ENCODE results near the gene SLC4A1.

Gene SLC4A1

DNA sequence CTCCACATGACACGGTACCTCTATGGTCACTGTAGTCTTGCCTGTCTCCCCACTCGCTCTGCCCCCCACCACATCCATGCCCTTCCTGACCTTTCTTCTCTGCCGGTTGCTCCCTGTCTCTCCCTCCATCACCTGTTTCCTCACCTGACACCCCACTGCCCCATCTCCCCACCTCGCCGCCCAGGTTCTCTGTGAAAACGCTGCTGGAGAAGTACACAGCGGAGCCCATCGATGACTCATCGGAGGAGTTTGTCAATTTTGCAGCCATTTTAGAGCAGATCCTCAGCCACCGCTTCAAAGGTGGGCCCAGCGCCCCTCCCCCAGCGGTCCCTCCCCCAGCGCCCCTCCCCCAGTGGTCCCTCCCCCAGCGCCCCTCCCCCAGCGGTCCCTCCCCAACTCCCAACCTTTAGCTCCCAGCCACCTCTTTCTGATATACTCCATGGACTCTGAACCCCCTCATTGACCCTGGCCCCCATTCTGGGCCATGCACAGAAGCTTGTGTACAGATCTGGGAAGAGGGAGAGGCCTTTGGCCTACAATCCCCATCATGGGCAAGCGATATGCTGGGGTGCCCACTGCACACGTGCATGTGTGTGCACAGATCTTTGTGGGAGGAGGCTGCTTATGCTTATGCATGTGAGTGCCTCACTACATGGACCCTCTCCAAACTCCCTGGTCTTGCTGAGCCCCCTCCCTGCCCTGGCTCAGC, 44.6 kb upstream of the SLC4A1 start:
- H3K4me3 ChIP-seq (ENCODE audit: low read depth, low read length), result no peak overlapping the region
- TF ChIP-seq CTCF (IDR thresholded peaks at IDR 0.05; ENCODE audit: low read depth, low read length, missing control alignments), result no peak
- no peak for DNase-seq (ENCODE audit: low read depth)

- no peak for TF ChIP-seq CTCF (IDR thresholded peaks at IDR 0.05; ENCODE audit: low read depth, low read length, missing control alignments)
- no peak for DNase-seq (ENCODE audit: low read depth)
These were observed 43.7 kb upstream of the SLC4A1 start for GRCh38 chr17:44311562-44312181.

DNA sequence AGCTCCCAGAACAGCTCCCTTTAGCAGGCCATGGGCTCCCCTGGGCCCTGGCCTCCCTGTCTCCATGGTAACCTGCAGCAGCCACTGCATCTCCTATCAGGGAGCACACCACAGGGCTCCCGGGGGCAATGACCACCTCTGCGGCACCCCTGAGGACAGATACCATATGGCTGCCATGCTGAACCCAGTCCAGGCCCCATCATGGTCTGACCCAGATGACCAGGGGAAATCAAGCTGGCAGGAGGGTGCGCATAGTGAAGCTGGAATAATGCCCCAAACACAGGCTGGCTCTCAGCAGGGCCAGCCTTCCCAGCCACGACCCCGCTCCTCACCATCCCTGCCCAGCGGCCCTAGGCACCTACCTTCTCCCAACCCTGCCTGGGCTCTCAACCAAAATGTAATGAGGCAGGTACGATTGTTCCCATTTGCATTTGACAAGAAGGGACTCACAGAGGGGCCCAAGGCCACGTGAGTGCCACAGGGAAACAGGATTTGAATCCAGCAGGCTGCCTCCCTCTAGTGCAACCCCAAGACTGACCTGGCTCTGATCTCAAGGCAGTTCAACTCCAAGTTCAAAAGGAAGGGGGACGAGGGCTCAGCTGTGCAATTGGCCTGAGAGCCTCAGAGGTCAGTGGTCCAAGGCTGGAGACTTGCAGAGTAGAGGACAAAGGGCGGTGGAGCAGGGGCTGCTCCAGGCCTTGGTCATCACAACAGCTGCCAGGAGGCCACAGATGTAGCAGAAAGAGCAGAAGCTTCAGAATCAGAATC, 42.9 kb upstream of the SLC4A1 start:
- no peak overlapping the region for H3K4me3 ChIP-seq (ENCODE audit: low read depth, low read length)
- TF ChIP-seq CTCF (IDR thresholded peaks at IDR 0.05; ENCODE audit: low read depth, low read length, missing control alignments), result no peak
- no peak for DNase-seq (ENCODE audit: low read depth)

More at GRCh38 chr17:44311562-44312181, 43.7 kb upstream of the SLC4A1 start:
- H3K4me3 ChIP-seq (ENCODE audit: low read depth, low read length), result no peak overlapping the region

- H3K4me3 ChIP-seq (ENCODE audit: low read depth, low read length), result no peak overlapping the region
- DNase-seq (ENCODE audit: low read depth), result no peak
- TF ChIP-seq CTCF (IDR thresholded peaks at IDR 0.05; ENCODE audit: low read depth, low read length, missing control alignments), result no peak
These were observed 42.3 kb upstream of the SLC4A1 start for GRCh38 chr17:44310188-44310587.

DNA sequence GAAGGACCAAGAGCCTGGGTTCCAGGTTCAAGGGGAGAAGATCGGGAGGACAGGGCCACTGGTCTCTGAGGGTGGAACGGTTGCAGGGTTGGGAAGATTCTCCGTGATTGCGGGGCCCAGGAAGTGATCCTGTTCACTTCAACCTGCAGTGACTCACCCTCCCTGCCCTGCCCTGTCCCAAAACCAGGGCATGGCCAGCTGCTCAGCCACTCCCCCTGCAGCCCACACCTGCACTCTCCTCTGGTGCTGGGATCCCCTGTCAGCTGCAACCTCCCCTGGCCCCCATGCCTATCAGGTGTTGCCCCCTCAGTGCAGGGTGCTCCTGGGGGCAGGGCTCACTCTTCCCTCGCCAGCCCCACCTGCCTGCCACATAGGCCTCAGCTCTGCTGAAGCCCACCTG, 41.5 kb upstream of the SLC4A1 start:
- DNase-seq (ENCODE audit: low read depth), result no peak
- no peak for TF ChIP-seq CTCF (IDR thresholded peaks at IDR 0.05; ENCODE audit: low read depth, low read length, missing control alignments)
- no peak overlapping the region for H3K4me3 ChIP-seq (ENCODE audit: low read depth, low read length)

GRCh38 chr17:44308865-44309264, 40.9 kb upstream of the SLC4A1 start:
- no peak for DNase-seq (ENCODE audit: low read depth)
- H3K4me3 ChIP-seq (ENCODE audit: low read depth, low read length), result no peak overlapping the region

More at GRCh38 chr17:44308865-44309264, 40.9 kb upstream of the SLC4A1 start:
- TF ChIP-seq CTCF (IDR thresholded peaks at IDR 0.05; ENCODE audit: low read depth, low read length, missing control alignments), result no peak

Data from GM12864 (cell line).